Measurements from ENCODE around the gene WWOX.

The WWOX gene

DNA sequence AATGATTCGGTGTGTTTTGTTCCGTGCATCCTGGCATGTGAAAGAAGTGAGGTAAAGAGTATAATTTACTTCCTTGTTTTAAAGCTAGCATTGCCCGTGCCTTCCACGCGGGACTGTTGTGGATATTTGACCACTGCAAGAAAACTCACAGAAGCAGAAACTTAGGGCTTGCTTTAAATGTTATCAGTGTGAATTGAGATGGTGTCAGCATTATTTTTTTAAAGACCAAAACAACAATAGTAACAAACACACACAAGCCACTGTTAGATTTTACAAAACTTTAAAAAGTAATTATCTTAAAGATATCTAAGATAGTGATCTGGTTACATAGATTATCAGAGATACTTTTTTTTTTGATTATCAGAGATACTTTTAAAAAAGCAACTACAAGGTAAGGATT lies 47.4 kb downstream of the WWOX start:
- Mint-ChIP-seq H3K4me3 (no peak overlapping the region), H3K9me3 (no peaks in the 10 kb centered on the region), H3K27ac (no peak overlapping the region), H3K27me3 (ENCODE audit: low read depth) (no peaks in the 10 kb centered on the region), H3K4me1 (ENCODE audit: low read depth) (no peaks in the 10 kb centered on the region), H3K36me3 (ENCODE audit: low read depth) (no peaks in the 10 kb centered on the region)

DNA sequence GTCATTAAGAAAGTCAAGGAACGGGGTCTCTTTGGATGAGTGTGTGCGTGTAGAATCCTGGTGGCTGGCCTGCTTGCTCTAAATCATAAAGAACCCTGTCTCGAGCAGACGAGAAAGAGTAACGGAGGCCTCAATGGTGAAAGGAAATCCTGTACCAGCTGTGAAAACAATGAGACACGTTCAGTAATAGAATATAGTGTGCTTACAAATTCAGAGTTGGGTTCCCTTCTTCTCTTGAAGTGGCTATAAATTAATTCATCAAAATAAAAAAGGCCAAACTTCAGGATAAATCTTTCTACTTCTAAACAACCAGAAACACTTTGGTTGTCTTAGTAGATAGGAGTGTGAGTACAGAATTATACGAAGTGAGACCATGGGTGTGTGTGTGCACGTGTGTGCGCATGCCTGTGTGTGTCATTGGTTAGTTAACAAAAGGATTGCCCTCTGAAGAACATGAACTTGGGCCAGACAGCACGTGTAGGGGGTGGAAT lies 48.5 kb downstream of the WWOX start:
- Mint-ChIP-seq H3K9me3 (no peaks in the 10 kb centered on the region), H3K27me3 (ENCODE audit: low read depth) (no peaks in the 10 kb centered on the region), H3K27ac (no peak overlapping the region), H3K4me3 (no peak overlapping the region), H3K4me1 (ENCODE audit: low read depth) (no peaks in the 10 kb centered on the region), H3K36me3 (ENCODE audit: low read depth) (no peaks in the 10 kb centered on the region)

DNA sequence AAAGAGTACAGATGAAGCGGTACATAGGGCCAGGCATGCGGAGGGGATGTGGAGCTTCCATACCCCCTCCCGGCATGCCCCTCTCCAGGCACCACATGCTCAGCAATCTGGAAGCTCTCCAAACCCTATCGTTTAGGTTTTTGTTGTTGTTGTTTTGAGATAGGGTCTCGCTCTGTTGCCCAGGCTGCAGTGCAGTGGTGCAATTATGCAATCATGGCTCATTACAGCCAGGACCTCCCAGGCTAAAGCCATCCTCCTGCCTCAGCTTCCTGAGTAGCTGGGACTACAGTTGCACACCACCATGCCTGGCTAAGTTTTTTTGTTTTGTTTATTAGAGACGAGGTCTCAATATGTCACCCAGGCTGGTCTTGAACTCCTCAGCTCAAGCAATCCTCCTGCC lies 50.8 kb downstream of the WWOX start:
- no peak overlapping the region for H3K27ac Mint-ChIP-seq
- no peaks in the 10 kb centered on the region for H3K4me1 Mint-ChIP-seq (ENCODE audit: low read depth)
- no peaks in the 10 kb centered on the region for H3K36me3 Mint-ChIP-seq (ENCODE audit: low read depth)
- H3K9me3 Mint-ChIP-seq: no peaks in the 10 kb centered on the region
- no peak overlapping the region for H3K4me3 Mint-ChIP-seq
- no peaks in the 10 kb centered on the region for H3K27me3 Mint-ChIP-seq (ENCODE audit: low read depth)

DNA sequence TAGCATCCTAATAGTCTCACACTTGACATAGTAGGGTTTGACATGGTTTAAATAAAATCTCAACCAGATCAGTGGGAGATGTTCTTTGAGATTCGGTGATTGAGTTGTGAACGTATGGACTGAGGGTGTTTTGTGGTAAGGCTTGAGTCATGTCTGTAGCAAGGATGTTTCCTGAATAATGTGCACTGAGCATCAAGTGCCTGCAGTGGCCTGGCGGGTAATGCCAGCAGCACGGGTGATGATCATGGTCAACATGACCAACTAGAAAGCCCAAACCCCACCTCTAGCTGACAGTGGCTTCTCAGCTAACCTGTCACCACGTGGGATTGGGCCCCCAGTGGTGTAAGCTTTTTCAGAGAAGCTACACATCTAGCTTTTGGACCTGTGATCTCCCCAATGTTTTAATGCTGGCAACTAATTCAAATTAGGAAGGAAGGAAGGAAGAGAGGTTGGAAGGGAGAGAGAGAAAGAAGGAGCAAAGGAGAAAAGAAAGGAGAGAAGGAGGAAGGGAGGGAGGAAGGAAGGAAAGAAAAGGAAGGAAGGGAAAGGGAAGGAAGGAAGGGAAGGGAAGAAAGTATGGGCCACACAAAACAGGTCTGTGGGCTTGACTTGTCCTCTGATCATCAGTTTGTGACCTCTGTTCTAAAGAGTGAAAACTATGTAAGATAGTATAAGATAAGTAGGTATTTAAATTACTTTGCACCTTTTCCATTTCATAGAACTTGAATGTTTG lies 55.4 kb downstream of the WWOX start:
- no peaks in the 10 kb centered on the region for H3K36me3 Mint-ChIP-seq (ENCODE audit: low read depth)
- no peaks in the 10 kb centered on the region for H3K27me3 Mint-ChIP-seq (ENCODE audit: low read depth)
- H3K27ac Mint-ChIP-seq: no peak overlapping the region
- no peaks in the 10 kb centered on the region for H3K4me1 Mint-ChIP-seq (ENCODE audit: low read depth)
- H3K9me3 Mint-ChIP-seq: peaks cover 3% of the 10 kb centered on the region
- no peak overlapping the region for H3K4me3 Mint-ChIP-seq

DNA sequence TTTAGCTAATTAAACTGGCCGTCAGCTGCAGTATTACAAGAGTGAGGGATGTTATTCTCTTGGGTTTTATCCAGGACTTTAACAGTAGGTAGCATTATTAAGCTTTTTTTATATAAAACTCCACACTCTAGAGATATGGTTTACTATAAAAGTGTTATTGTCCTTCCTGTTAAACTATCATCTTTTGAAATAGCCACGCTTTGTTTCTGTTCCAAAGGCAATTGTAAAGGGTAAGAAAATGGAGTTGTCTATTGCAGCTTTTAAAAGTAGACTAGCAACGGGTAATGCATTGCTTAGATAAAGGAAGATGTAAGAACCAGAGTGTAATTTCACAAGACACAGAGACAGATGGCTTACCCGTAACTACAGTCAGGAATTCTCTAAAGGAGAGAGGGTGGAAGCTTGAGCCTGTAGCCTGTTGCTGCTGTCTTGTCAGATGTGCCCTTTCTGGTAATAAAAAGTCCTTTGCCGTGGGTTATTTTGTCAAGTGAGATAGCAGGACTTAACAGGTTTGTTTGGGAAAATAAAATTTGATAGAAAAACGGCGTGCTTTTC lies 56.4 kb downstream of the WWOX start:
- Mint-ChIP-seq H3K4me1 (ENCODE audit: low read depth) (no peaks in the 10 kb centered on the region), H3K36me3 (ENCODE audit: low read depth) (no peaks in the 10 kb centered on the region)

DNA sequence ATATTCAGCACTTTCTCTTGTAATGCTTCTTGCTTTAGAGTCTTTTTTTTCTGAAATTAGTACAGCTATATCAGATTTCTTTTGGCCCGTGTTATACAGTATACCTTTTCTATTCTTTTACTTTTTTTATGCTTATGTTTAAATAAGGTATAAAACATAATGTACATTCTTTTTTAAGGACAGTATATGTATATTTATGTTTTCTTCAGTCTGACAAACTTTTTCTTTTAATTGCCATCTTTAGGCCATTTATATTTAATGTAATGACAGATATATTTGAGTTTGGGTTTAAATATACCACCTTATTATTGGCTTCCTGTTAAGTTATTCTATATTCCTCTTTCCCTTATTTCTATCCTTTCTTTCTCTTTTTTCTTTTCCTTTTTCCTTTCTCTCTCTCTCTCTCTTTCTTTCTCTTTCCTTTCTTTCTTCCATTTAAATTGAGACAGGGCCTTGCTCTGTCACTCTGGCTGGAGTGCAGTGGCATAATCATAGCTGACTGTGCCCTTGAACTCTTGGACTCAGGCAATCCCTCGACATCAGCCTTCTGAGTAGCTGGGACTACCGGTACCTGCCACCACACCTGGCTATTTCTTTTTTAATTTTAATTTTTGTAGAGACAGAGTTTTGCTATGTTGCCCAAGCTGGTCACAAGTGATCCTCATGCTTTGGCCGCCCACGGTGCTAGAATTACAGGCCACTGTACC lies 61.7 kb downstream of the WWOX start:
- Mint-ChIP-seq H3K36me3 (ENCODE audit: low read depth) (no peaks in the 10 kb centered on the region), H3K4me1 (ENCODE audit: low read depth) (no peaks in the 10 kb centered on the region), H3K27ac (no peak overlapping the region), H3K4me3 (no peak overlapping the region), H3K9me3 (peaks cover 5% of the 10 kb centered on the region), H3K27me3 (ENCODE audit: low read depth) (no peaks in the 10 kb centered on the region)

More for the DNA sequence above, 56.4 kb downstream of the WWOX start:
- Mint-ChIP-seq H3K27me3 (ENCODE audit: low read depth) (no peaks in the 10 kb centered on the region), H3K9me3 (peaks cover 5% of the 10 kb centered on the region), H3K4me3 (no peak overlapping the region), H3K27ac (no peak overlapping the region)

DNA sequence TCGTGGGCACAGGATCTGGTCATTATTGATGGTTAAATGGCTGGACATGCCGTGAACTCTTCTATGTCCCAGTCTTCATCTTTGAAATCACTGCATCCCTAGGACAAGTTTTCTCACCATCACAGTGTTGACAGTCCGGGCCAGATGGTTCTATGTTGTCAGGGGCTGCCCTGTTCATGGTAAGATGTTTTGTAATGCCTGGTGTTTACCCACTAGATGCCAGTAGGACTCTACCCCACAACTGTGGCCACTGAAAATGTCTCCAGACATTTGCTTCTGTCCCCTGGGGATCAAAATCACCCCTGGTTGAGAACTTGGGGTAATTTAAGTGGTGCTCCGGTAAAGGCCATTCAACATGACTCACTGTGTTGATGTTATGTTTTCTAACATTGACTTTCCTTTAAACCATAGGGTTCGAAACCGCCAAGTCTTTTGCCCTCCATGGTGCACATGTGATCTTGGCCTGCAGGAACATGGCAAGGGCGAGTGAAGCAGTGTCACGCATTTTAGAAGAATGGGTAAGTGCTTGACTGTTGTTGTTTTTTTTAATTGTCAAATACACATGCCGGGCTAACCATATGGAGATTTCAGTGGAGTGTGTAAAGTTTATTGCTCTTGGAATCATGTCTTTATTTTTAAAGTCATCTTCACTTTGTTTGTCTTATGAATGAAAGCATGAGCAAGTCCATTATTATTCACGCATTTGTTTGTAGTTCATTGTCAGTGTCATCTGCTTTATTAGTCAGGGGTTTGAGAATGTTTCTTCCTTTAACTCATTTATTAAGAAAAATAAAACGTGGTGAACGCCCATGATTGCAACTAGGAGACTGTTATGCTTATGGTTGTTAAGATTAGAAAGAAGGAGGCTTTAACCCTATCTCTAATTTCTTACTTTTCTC lies 64.6 kb downstream of the WWOX start:
- Mint-ChIP-seq H3K36me3 (ENCODE audit: low read depth) (no peaks in the 10 kb centered on the region), H3K27ac (no peak overlapping the region), H3K4me3 (no peak overlapping the region), H3K27me3 (ENCODE audit: low read depth) (no peaks in the 10 kb centered on the region), H3K4me1 (ENCODE audit: low read depth) (no peaks in the 10 kb centered on the region), H3K9me3 (peaks cover 5% of the 10 kb centered on the region)

DNA sequence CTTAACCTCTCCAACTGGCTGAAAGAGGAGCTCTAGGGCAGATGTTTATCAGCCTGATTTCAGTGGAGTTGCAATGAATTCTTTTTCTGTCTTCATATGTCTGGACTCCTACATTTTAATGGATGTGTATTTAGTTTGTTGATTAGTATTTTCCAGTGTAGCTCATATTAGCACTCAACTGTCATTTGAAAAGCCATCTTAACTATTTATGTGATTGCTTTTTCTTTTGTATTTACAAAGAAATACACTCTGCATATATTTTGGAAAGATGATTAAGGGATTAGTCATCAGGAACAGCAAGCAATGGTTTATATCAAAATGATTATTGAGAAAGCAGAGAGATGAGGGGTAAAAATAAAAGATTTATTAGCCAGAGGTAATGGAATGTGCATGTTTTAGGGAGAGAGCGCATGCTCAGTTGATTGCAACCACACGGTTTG lies 71.1 kb downstream of the WWOX start:
- no peaks in the 10 kb centered on the region for H3K27me3 Mint-ChIP-seq (ENCODE audit: low read depth)
- no peak overlapping the region for H3K4me3 Mint-ChIP-seq
- H3K36me3 Mint-ChIP-seq (ENCODE audit: low read depth): no peaks in the 10 kb centered on the region
- H3K27ac Mint-ChIP-seq: no peak overlapping the region
- H3K4me1 Mint-ChIP-seq (ENCODE audit: low read depth): no peaks in the 10 kb centered on the region
- H3K9me3 Mint-ChIP-seq: no peaks in the 10 kb centered on the region

DNA sequence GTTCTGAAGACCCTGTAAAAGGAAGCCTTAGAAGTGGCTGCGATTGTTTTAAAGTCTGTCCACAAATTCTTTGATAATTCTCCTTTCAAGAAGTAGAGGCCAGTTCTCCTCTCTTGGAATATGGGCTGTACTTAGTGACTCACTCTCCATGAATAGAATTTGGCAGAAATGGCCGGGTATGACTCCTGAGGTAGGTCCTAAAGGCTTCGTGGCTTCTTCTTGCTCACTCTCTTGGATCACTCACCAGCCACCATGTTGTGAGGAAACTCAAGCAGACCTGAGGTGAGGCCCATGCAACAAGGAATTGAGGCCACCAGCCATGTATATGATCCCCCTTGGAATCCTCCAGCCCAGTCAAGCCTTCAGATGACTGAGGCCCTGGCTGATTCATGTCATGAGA lies 75.8 kb downstream of the WWOX start:
- Mint-ChIP-seq H3K4me3 (no peak overlapping the region), H3K4me1 (ENCODE audit: low read depth) (no peaks in the 10 kb centered on the region), H3K27ac (no peak overlapping the region), H3K9me3 (no peaks in the 10 kb centered on the region), H3K36me3 (ENCODE audit: low read depth) (no peaks in the 10 kb centered on the region), H3K27me3 (ENCODE audit: low read depth) (no peaks in the 10 kb centered on the region)

DNA sequence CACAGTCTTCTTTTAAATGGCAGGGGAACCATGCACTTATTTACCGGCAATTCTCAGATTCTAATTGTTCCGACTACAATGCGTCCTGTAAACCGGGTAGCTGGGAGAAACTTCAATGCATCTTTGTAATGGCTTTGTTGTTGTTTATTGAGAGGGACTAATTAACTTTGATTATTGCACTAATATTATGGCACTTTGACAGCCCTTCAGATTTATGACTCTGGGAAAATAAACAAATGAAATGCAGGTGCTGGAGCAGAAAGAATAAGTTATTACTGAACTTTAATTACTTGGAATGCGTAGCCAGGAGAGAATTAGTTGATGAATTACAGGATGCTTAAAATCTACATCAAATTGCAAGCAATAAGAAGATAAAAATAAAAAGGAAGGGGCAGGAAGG lies 77.0 kb downstream of the WWOX start:
- no peak overlapping the region for H3K27ac Mint-ChIP-seq
- H3K36me3 Mint-ChIP-seq (ENCODE audit: low read depth): no peaks in the 10 kb centered on the region
- no peak overlapping the region for H3K4me3 Mint-ChIP-seq
- no peaks in the 10 kb centered on the region for H3K9me3 Mint-ChIP-seq
- no peaks in the 10 kb centered on the region for H3K4me1 Mint-ChIP-seq (ENCODE audit: low read depth)
- H3K27me3 Mint-ChIP-seq (ENCODE audit: low read depth): no peaks in the 10 kb centered on the region

DNA sequence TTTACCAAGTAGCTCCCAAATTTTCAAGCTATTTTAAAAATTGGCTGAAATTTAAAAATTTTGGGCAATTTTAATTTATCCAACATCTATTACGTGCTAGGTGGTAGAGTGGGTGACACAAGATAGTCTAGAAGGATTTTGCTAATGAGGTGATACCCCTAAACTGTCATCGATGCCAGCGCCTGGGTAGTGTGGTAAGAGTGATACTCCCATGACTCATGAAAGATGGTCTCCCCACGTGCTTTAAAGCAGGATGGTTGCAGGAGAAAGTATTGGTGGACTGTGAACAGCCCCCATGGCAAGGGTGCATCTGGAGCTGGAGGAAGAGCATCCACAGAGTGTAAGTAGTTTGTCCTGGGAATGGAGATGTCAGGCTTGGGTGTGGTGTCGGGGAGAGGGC lies 77.8 kb downstream of the WWOX start:
- H3K4me3 Mint-ChIP-seq: no peak overlapping the region
- H3K27ac Mint-ChIP-seq: no peak overlapping the region
- H3K9me3 Mint-ChIP-seq: no peaks in the 10 kb centered on the region
- H3K36me3 Mint-ChIP-seq (ENCODE audit: low read depth): no peaks in the 10 kb centered on the region
- H3K4me1 Mint-ChIP-seq (ENCODE audit: low read depth): no peaks in the 10 kb centered on the region
- no peaks in the 10 kb centered on the region for H3K27me3 Mint-ChIP-seq (ENCODE audit: low read depth)

DNA sequence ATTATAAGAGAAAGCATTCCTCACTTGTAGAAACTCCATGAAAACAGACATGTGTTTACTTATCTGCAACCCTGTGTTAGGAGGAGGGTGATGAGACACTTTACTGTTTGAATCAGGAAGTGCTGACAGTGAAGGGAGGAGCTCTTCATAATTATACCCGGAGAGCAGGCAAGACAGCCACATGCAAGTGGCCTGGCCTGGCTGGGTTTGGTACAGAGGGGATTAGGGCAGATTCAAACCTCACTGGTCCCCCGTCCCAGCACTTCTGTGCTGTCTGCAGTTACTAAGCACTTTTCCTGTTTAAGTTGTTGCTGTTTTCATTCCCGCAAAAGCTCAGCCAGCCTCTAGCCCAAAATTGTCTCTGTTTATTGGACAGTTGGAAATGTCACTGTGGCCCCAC lies 78.5 kb downstream of the WWOX start:
- H3K27ac Mint-ChIP-seq: no peak overlapping the region
- no peaks in the 10 kb centered on the region for H3K4me1 Mint-ChIP-seq (ENCODE audit: low read depth)
- H3K4me3 Mint-ChIP-seq: no peak overlapping the region
- no peaks in the 10 kb centered on the region for H3K36me3 Mint-ChIP-seq (ENCODE audit: low read depth)
- no peaks in the 10 kb centered on the region for H3K27me3 Mint-ChIP-seq (ENCODE audit: low read depth)
- no peaks in the 10 kb centered on the region for H3K9me3 Mint-ChIP-seq

DNA sequence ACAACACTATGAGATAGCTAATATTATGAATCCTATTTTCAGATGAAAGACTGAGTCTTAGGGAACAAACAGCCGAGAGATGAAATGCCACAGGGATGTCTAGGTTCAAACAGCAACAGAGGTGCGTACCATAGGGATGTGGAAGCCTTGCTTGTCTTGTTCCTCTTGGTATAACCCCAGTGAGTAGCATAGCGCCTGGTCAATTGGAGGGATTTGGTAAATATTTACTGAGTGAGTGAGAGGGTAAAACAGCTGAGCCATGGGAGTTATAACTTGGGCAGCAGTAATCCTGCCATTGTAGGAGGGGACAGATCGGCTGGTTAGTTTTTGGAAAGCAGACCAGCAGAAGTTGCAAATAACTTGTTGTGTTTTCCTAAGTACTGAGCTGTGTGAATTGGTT lies 80.2 kb downstream of the WWOX start:
- Mint-ChIP-seq H3K4me3 (no peak overlapping the region), H3K9me3 (no peaks in the 10 kb centered on the region), H3K4me1 (ENCODE audit: low read depth) (no peaks in the 10 kb centered on the region), H3K36me3 (ENCODE audit: low read depth) (no peaks in the 10 kb centered on the region), H3K27me3 (ENCODE audit: low read depth) (no peaks in the 10 kb centered on the region), H3K27ac (no peak overlapping the region)

DNA sequence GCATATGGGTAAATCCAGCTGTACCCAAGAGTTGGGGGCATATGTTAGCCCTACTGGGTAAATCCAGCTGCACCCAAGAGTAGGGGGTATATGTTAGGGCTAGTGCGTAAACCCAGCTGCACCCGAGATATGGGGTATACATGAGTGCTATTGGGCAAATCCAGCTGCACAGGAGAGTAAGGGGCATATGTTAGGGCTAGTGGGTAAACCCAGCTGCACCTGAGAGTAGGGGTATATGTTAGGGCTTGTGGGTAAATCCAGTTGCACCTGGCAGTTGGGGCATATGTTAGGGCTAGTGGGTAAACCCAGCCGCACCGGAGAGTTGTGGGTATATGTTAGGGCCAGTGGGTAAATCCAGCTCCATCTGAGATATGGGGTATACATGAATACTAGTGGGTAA lies 80.9 kb downstream of the WWOX start:
- Mint-ChIP-seq H3K4me1 (ENCODE audit: low read depth) (no peaks in the 10 kb centered on the region), H3K9me3 (no peaks in the 10 kb centered on the region), H3K36me3 (ENCODE audit: low read depth) (no peaks in the 10 kb centered on the region), H3K27ac (no peak overlapping the region), H3K4me3 (no peak overlapping the region), H3K27me3 (ENCODE audit: low read depth) (no peaks in the 10 kb centered on the region)
